GM12873 (cell line): ENCODE measurements around the gene STK39.

ENCODE experiments used
- CTCF ChIP-seq: IDR thresholded peaks from 2 replicates; pipeline ENCODE4 v1.5.1; 2012; ENCODE audit warnings: low read depth, mild to moderate bottlenecking, moderate library complexity, low read length, control low read depth; ENCODE audit not compliant: insufficient read depth; ENCODE audit errors: missing control alignments

Gene STK39

GRCh38 chr2:168075446-168075845, 171.9 kb downstream of the STK39 start:
- TF ChIP-seq CTCF = no peak

GRCh38 chr2:168072626-168073303, 174.6 kb downstream of the STK39 start:
- TF ChIP-seq CTCF = no peak

- TF ChIP-seq CTCF = no peak
Observed at GRCh38 chr2:168064011-168064998, 183.1 kb downstream of the STK39 start.

GRCh38 chr2:168062936-168063335, 184.5 kb downstream of the STK39 start:
- TF ChIP-seq CTCF = no peak

- no peak for TF ChIP-seq CTCF
Observed at GRCh38 chr2:168062054-168062453, 185.3 kb downstream of the STK39 start.

- no peak for TF ChIP-seq CTCF
Observed at GRCh38 chr2:168060986-168061750, 186.2 kb downstream of the STK39 start.
